ENCODE data around the gene WDR38.

WDR38 gene

GRCh38 chr9:124877021-124877782 lies 23.9 kb downstream of the WDR38 start:
- no peak for TF ChIP-seq CTCF (IDR thresholded peaks at IDR 0.05; ENCODE audit: insufficient read depth, low read depth, low read length, missing control alignments)
- no peak overlapping the region for H3K4me3 ChIP-seq (ENCODE audit: low read length)
- no peak for DNase-seq (ENCODE audit: low read depth)

DNA sequence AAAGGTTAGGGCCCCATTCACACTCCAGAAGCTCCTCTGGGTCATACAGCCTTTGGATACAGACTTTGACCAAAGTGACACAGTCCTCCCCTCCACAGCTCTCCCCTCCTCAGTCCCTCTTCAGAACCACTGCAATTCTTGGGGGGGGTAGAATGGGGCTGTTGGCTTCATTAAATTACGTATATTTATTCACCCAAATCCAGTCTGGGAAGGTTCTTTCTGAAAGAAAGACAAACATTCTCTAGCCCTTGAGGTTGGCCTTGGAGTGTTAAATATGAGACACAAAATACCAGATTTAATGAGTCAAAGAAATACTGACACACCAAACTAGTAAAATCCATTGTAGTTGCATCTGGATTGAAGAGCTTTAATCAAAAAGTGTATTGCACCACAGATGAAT lies 24.8 kb downstream of the WDR38 start:
- H3K4me3 ChIP-seq (ENCODE audit: low read length) = no peak overlapping the region
- no peak for DNase-seq (ENCODE audit: low read depth)
- no peak for TF ChIP-seq CTCF (IDR thresholded peaks at IDR 0.05; ENCODE audit: insufficient read depth, low read depth, low read length, missing control alignments)

DNA sequence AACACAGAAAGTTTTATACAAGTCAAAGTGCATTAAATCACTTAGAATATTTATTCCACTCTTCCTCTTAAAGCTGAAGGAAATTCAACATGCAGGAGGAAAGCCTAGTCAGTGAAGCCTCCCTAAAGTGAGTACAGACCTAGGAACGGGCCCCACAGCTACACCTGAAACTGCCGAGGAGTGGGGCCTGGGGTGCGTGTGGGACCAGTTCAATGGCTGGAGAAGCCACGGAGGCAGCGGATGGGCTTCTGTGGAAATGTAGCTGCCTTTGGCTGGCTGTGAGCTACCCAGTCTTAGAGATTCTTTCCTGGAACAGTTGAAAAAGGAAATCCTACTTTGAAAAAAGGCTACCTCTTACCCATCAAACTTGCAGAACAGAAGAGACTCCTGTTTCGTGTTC lies 25.3 kb downstream of the WDR38 start:
- TF ChIP-seq CTCF (IDR thresholded peaks at IDR 0.05; ENCODE audit: insufficient read depth, low read depth, low read length, missing control alignments) = no peak
- no peak overlapping the region for H3K4me3 ChIP-seq (ENCODE audit: low read length)
- DNase-seq (ENCODE audit: low read depth) = no peak

DNA sequence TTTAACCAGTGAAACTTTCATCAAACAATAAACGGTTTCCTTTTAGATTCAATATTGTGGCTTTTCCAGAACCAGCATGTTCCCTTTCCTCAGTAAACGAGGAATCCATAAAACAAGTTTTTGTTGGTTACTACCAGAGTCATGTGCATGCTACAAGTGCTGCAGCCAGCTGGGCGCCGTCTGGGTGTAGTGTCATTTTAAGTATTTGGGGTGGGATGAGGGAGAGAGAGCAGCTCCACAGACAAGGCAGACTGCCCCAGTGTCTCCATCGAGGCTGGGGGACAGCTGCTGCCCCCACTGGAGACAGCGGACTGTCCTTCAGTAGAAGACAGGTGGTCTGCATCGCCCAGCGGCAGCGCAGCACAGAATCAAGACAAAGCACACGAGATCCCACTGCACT lies 26.0 kb downstream of the WDR38 start:
- H3K4me3 ChIP-seq (ENCODE audit: low read length) = no peak overlapping the region

DNA sequence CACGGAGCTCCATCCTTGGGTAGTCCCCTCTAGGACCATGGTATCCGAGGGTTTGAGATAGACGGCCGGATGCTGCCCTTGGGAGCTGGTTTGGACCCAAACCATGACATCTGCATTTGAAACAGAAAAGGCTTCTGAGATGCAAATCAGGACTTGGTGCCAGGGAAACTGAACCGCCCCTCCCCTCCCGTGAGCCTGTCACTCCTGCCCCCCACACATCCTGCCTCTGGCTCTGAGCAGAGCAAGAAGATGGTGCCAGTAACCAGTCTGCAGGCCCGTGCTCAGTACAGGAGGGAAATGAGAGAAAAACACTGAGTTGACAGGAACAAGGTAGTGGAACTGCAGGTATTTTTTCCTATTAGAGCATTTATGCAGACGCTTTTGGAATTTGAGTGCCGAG lies 27.2 kb downstream of the WDR38 start:
- H3K4me3 ChIP-seq (ENCODE audit: low read length) = no peak overlapping the region
- no peak for TF ChIP-seq CTCF (IDR thresholded peaks at IDR 0.05; ENCODE audit: insufficient read depth, low read depth, low read length, missing control alignments)
- no peak for DNase-seq (ENCODE audit: low read depth)

More for the DNA sequence above, 26.0 kb downstream of the WDR38 start:
- no peak for TF ChIP-seq CTCF (IDR thresholded peaks at IDR 0.05; ENCODE audit: insufficient read depth, low read depth, low read length, missing control alignments)
- no peak for DNase-seq (ENCODE audit: low read depth)

GRCh38 chr9:124881138-124881743 lies 28.0 kb downstream of the WDR38 start:
- no peak for DNase-seq (ENCODE audit: low read depth)
- H3K4me3 ChIP-seq (ENCODE audit: low read length) = no peak overlapping the region
- TF ChIP-seq CTCF (IDR thresholded peaks at IDR 0.05; ENCODE audit: insufficient read depth, low read depth, low read length, missing control alignments) = no peak

- no peak for TF ChIP-seq CTCF (IDR thresholded peaks at IDR 0.05; ENCODE audit: insufficient read depth, low read depth, low read length, missing control alignments)
- no peak overlapping the region for H3K4me3 ChIP-seq (ENCODE audit: low read length)
- no peak for DNase-seq (ENCODE audit: low read depth)
Measured at GRCh38 chr9:124882231-124882630, 29.0 kb downstream of the WDR38 start.

Measured in epithelial cell of esophagus (primary cell).